HepG2 (cell line): Measurements from ENCODE around the gene GNAS. TPM values are rescaled to one million over a fixed set of nuclear protein-coding genes. Genes with fewer than 3 reads are reported as not detected.

Experiments used
- CHD4 ChIP-seq: fragments of 200-600 bp; sonication (generic); IDR thresholded peaks from 2 replicates; pipeline ENCODE4 v1.7.0; 2017; ENCODE audit warnings: mild to moderate bottlenecking, low read length, borderline replicate concordance
- FOSL2 ChIP-seq: sonication (generic); formaldehyde crosslinking; IDR thresholded peaks from 2 replicates; pipeline ENCODE4 v1.4.0; 2020; ENCODE audit warnings: missing genetic modification reagents
- FOXJ3 ChIP-seq: sonication (generic); formaldehyde crosslinking; IDR thresholded peaks from 2 replicates; pipeline ENCODE4 v1.4.0; 2020; ENCODE audit warnings: missing genetic modification reagents, mild to moderate bottlenecking, borderline replicate concordance
- GATA4 ChIP-seq: sonication (generic); IDR thresholded peaks from 2 replicates; pipeline ENCODE4 v1.6.1; 2016; ENCODE audit warnings: antibody characterized with exemption, low read depth, borderline replicate concordance
- HOXA5 ChIP-seq: sonication (generic); formaldehyde crosslinking; IDR thresholded peaks from 2 replicates; pipeline ENCODE4 v1.4.0; 2020; ENCODE audit warnings: missing genetic modification reagents
- MAFK ChIP-seq, 2 experiments: IDR thresholded peaks in 1 of 2; conservative IDR thresholded peaks in 1 of 2; 2 replicates each; pipeline ENCODE4 v1.6.1; 2011; ENCODE audit warnings: improper control_type of control experiment in 2 of 2, low read length in 2 of 2
- MED1 ChIP-seq: sonication (generic); formaldehyde crosslinking; IDR thresholded peaks from 2 replicates; pipeline ENCODE4 v1.4.0; 2020; ENCODE audit warnings: missing genetic modification reagents
- RARA ChIP-seq: IDR thresholded peaks from 2 replicates; pipeline ENCODE4 v1.6.1; 2016; ENCODE audit warnings: missing genetic modification reagents, missing compliant biosample characterization
- SPEN ChIP-seq: sonication (generic); formaldehyde crosslinking; IDR thresholded peaks from 2 replicates; pipeline ENCODE4 v1.5.1; 2020; ENCODE audit warnings: low read depth, mild to moderate bottlenecking, missing genetic modification reagents
- ZFP36L1 ChIP-seq: sonication (generic); formaldehyde crosslinking; IDR thresholded peaks from 2 replicates; pipeline ENCODE4 v1.8.0; 2022; ENCODE audit warnings: mild to moderate bottlenecking, missing genetic modification reagents, moderate library complexity
- ZFY ChIP-seq: sonication (generic); formaldehyde crosslinking; IDR thresholded peaks from 2 replicates; pipeline ENCODE4 v1.4.0; 2020; ENCODE audit warnings: missing genetic modification reagents
- ZKSCAN8 ChIP-seq: IDR thresholded peaks from 2 replicates; pipeline ENCODE4 v1.6.1; 2016; ENCODE audit warnings: borderline replicate concordance, missing genetic modification reagents, missing compliant biosample characterization
- ZNF124 ChIP-seq: sonication (generic); formaldehyde crosslinking; IDR thresholded peaks from 2 replicates; pipeline ENCODE4 v1.4.0; 2020; ENCODE audit warnings: missing genetic modification reagents
- ZNF772 ChIP-seq: sonication (generic); formaldehyde crosslinking; IDR thresholded peaks from 2 replicates; pipeline ENCODE4 v1.5.0; 2020; ENCODE audit warnings: mild to moderate bottlenecking, missing genetic modification reagents
- ZNF883 ChIP-seq: sonication (generic); formaldehyde crosslinking; IDR thresholded peaks from 2 replicates; pipeline ENCODE4 v1.5.1; 2020; ENCODE audit warnings: mild to moderate bottlenecking, missing genetic modification reagents; ENCODE audit errors: not compliant biosample characterization
- polyA plus RNA-seq, 8 experiments: library from polyadenylated mRNA; depleted of rRNA in 3 of 8; stranded (reverse) in 7 of 8; unstranded in 1 of 8; fragments of >200 nt; fragmentation: Illumina TruSeq in 4 of 8; extraction: Trizol in 4 of 8; gene quantifications; 2 replicates each; pipeline versions ENCODE4 v1.2.1 to v1.2.3, GENCODE V29; 2011 to 2016; ENCODE audit warnings: low read depth in 4 of 8, missing spikeins in 1 of 8, mixed read lengths in 1 of 8; ENCODE audit not compliant: insufficient read depth in 1 of 8
- total RNA-seq, 5 experiments: library from RNA; depleted of rRNA; stranded (reverse); fragments of >200 nt; fragmentation: Illumina TruSeq; extraction: Trizol; gene quantifications; 2 replicates each; pipeline ENCODE4 v1.2.3, GENCODE V29; 2016; ENCODE audit warnings: low read depth in 1 of 5
- TF ChIP-seq, protein P1 (sequence below): sonication (generic); formaldehyde crosslinking; IDR thresholded peaks from 2 replicates; pipeline ENCODE4 v1.4.0; 2020; ENCODE audit warnings: missing genetic modification reagents
- TF ChIP-seq, protein P2 (sequence below): sonication (generic); formaldehyde crosslinking; IDR thresholded peaks from 2 replicates; pipeline ENCODE4 v1.8.0; 2022; ENCODE audit warnings: low read depth, missing genetic modification reagents
- TF ChIP-seq, protein P3 (sequence below): sonication (generic); formaldehyde crosslinking; IDR thresholded peaks from 2 replicates; pipeline ENCODE4 v1.4.0; 2020; ENCODE audit warnings: low read depth, mild to moderate bottlenecking, missing genetic modification reagents
- TF ChIP-seq, protein P4 (sequence below): sonication (generic); formaldehyde crosslinking; IDR thresholded peaks from 2 replicates; pipeline ENCODE4 v1.4.0; 2020; ENCODE audit warnings: mild to moderate bottlenecking, missing genetic modification reagents
- TF ChIP-seq, protein P5 (sequence below): sonication (generic); formaldehyde crosslinking; IDR thresholded peaks from 2 replicates; pipeline ENCODE4 v1.4.0; 2020; ENCODE audit warnings: mild to moderate bottlenecking, missing genetic modification reagents

The GNAS gene
- total and polyA plus RNA-seq, 2 of the 13 experiments (the other 11 are each of a cell fraction or from before 2014, with no cell fraction given), result 407 to 1,008 TPM

DNA sequence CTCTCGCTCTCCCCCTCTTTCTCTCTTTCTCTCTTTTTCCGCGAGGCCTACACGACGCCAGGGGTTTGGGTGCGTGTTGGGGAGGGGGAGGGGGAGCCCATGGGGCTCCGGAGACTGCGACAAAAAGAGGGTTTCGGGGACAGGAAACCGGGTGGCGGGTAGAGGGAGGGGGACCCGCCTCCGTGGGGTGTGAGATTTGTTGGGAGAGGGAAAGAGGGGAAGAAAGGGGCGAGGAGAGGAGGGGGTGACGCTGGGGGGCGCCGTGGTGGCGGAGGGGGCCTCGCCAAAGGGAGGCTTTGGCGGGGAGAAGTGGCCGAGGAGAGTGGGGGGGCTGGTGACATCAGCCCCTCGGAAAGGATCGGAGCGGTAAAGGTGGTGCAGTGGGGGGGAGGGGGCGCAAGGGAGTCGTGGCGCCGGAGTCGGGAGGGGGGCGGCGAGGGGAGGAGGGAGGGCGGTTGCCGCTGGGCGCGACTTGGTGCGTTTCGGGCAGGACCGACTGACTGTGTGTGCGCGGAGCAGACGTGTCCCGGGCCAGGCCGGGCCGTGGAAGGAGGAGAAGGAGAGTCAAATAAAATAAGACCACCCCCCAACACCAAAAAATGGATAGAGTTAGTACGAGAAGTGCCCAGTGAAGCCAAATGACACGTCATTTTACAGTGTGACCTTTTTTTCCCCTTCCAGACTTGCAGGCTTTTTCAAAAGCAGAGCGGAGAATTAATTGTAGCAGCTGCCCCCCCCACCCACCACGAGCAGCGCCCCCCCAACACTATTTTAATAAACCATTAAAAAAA, 39.8 kb downstream of the GNAS start (continued):
- TF ChIP-seq, protein P1, sequence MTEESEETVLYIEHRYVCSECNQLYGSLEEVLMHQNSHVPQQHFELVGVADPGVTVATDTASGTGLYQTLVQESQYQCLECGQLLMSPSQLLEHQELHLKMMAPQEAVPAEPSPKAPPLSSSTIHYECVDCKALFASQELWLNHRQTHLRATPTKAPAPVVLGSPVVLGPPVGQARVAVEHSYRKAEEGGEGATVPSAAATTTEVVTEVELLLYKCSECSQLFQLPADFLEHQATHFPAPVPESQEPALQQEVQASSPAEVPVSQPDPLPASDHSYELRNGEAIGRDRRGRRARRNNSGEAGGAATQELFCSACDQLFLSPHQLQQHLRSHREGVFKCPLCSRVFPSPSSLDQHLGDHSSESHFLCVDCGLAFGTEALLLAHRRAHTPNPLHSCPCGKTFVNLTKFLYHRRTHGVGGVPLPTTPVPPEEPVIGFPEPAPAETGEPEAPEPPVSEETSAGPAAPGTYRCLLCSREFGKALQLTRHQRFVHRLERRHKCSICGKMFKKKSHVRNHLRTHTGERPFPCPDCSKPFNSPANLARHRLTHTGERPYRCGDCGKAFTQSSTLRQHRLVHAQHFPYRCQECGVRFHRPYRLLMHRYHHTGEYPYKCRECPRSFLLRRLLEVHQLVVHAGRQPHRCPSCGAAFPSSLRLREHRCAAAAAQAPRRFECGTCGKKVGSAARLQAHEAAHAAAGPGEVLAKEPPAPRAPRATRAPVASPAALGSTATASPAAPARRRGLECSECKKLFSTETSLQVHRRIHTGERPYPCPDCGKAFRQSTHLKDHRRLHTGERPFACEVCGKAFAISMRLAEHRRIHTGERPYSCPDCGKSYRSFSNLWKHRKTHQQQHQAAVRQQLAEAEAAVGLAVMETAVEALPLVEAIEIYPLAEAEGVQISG (CRISPR knock-in tag), result 0 out of 2 replicates have a peak, but pooled peaks have one; percentile 12
- TF ChIP-seq ZFY (peak; percentile 64), ZFP36L1 (CRISPR knock-in tag) (no peak), ZKSCAN8 (0 out of 2 replicates have a peak, but pooled peaks have one; percentile 29), HOXA5 (CRISPR knock-in tag) (peak; percentile 65; the same call in 1 of the 2 replicates), FOXJ3 (CRISPR knock-in tag) (no peak), GATA4 (peak; percentile 63; the same call in 1 of the 2 replicates), FOSL2 (CRISPR knock-in tag) (peak; percentile 36; the same call in 1 of the 2 replicates), ZNF883 (CRISPR knock-in tag) (no peak), CHD4 (peak; percentile 87; the same call in 1 of the 2 replicates), ZNF772 (CRISPR knock-in tag) (0 out of 2 replicates have a peak, but pooled peaks have one; percentile 39), MAFK (conservative IDR thresholded peaks at IDR 0.05 in 1 of 2, IDR thresholded peaks at IDR 0.05 in 1 of 2; ENCODE audit: low read length in 2 of 2) (no peak), SPEN (CRISPR knock-in tag) (peak; percentile 52; the same call in 1 of the 2 replicates), ZNF124 (CRISPR knock-in tag) (no peak), MED1 (CRISPR knock-in tag) (0 out of 2 replicates have a peak, but pooled peaks have one; percentile 42), RARA (peak; percentile 20; the same call in 1 of the 2 replicates)
- TF ChIP-seq, protein P2, sequence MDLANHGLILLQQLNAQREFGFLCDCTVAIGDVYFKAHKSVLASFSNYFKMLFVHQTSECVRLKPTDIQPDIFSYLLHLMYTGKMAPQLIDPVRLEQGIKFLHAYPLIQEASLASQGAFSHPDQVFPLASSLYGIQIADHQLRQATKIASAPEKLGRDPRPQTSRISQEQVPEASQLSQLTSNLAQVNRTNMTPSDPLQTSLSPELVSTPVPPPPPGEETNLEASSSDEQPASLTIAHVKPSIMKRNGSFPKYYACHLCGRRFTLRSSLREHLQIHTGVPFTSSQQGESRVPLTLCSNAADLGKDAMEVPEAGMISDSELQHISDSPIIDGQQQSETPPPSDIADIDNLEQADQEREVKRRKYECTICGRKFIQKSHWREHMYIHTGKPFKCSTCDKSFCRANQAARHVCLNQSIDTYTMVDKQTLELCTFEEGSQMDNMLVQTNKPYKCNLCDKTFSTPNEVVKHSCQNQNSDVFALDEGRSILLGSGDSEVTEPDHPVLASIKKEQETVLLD (CRISPR knock-in tag), result peak; percentile 71
- TF ChIP-seq, protein P3, sequence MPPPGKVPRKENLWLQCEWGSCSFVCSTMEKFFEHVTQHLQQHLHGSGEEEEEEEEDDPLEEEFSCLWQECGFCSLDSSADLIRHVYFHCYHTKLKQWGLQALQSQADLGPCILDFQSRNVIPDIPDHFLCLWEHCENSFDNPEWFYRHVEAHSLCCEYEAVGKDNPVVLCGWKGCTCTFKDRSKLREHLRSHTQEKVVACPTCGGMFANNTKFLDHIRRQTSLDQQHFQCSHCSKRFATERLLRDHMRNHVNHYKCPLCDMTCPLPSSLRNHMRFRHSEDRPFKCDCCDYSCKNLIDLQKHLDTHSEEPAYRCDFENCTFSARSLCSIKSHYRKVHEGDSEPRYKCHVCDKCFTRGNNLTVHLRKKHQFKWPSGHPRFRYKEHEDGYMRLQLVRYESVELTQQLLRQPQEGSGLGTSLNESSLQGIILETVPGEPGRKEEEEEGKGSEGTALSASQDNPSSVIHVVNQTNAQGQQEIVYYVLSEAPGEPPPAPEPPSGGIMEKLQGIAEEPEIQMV (CRISPR knock-in tag), result no peak
- TF ChIP-seq, protein P4, sequence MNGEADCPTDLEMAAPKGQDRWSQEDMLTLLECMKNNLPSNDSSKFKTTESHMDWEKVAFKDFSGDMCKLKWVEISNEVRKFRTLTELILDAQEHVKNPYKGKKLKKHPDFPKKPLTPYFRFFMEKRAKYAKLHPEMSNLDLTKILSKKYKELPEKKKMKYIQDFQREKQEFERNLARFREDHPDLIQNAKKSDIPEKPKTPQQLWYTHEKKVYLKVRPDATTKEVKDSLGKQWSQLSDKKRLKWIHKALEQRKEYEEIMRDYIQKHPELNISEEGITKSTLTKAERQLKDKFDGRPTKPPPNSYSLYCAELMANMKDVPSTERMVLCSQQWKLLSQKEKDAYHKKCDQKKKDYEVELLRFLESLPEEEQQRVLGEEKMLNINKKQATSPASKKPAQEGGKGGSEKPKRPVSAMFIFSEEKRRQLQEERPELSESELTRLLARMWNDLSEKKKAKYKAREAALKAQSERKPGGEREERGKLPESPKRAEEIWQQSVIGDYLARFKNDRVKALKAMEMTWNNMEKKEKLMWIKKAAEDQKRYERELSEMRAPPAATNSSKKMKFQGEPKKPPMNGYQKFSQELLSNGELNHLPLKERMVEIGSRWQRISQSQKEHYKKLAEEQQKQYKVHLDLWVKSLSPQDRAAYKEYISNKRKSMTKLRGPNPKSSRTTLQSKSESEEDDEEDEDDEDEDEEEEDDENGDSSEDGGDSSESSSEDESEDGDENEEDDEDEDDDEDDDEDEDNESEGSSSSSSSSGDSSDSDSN, result peak; percentile 42; the same call in 1 of the 2 replicates
- TF ChIP-seq, protein P5, sequence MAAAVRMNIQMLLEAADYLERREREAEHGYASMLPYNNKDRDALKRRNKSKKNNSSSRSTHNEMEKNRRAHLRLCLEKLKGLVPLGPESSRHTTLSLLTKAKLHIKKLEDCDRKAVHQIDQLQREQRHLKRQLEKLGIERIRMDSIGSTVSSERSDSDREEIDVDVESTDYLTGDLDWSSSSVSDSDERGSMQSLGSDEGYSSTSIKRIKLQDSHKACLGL (CRISPR knock-in tag), result peak; percentile 62; the same call in 1 of the 2 replicates
